Neural progenitor cell (in vitro differentiated cells): ENCODE measurements around the gene PCNX3.

Experiments
- EZH2 ChIP-seq: fragments of 200-600 bp; sonication (generic); IDR thresholded peaks from 2 replicates; pipeline ENCODE4 v1.6.1; 2017; ENCODE audit warnings: antibody characterized with exemption, mild to moderate bottlenecking, moderate library complexity
- EZH2phosphoT487 ChIP-seq: fragments of 200-600 bp; sonication (generic); IDR thresholded peaks from 2 replicates; pipeline ENCODE4 v1.6.1; 2017; ENCODE audit warnings: antibody characterized with exemption
- TF ChIP-seq, protein P1 (sequence below): fragments of 200-600 bp; sonication (generic); IDR thresholded peaks from 2 replicates; pipeline ENCODE4 v1.5.1; 2017; ENCODE audit warnings: antibody characterized with exemption, mild to moderate bottlenecking

DNA sequence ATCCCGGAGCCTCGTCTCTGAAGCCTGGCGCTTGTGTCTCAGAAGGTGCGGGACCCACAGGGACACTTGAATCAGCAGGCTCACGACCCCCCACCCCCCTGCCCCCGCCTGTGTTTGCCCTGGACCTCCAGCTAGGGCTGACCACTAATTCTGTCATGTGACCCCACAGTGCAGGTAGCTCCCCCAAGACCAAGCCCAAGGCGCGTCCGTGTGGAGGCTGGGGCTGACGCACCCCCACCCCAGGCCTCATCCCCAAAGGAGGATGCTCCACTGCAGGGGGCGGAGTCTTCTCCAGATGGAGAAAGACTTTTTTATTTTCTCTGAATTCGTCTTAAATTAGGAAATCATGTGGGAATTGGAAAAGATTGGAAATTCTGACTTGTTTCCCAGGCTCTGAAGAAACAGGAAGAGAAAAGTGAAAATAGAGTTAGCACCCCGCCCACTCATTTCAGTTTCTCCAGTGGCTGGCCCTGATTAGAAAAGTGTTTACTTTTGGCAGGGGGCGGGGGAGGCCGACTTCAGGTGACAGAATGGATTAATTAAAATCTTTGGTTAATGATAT, 48.1 kb downstream of the PCNX3 start:
- TF ChIP-seq, protein P1, sequence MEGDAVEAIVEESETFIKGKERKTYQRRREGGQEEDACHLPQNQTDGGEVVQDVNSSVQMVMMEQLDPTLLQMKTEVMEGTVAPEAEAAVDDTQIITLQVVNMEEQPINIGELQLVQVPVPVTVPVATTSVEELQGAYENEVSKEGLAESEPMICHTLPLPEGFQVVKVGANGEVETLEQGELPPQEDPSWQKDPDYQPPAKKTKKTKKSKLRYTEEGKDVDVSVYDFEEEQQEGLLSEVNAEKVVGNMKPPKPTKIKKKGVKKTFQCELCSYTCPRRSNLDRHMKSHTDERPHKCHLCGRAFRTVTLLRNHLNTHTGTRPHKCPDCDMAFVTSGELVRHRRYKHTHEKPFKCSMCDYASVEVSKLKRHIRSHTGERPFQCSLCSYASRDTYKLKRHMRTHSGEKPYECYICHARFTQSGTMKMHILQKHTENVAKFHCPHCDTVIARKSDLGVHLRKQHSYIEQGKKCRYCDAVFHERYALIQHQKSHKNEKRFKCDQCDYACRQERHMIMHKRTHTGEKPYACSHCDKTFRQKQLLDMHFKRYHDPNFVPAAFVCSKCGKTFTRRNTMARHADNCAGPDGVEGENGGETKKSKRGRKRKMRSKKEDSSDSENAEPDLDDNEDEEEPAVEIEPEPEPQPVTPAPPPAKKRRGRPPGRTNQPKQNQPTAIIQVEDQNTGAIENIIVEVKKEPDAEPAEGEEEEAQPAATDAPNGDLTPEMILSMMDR: no peak
- TF ChIP-seq EZH2 (peak; percentile 1), EZH2phosphoT487 (no peak)
